Endothelial cell of umbilical vein (primary cell): ENCODE results near the gene SHROOM4.

ENCODE experiments used
- CTCF ChIP-seq, 2 donors: IDR thresholded peaks; 1 replicate in 1 of 2; 2 replicates in 1 of 2; pipeline ENCODE4 v1.5.1; 2011; ENCODE audit warnings: low read length in 2 of 2, mild to moderate bottlenecking in 2 of 2, moderate library complexity in 2 of 2, control low read depth in 1 of 2, inconsistent platforms in 1 of 2, low read depth in 1 of 2; ENCODE audit not compliant: insufficient read depth in 1 of 2; ENCODE audit errors: extremely low read depth in 1 of 2
- EZH2 ChIP-seq: IDR thresholded peaks from 2 replicates; pipeline ENCODE4 v1.6.1; 2012; ENCODE audit warnings: borderline replicate concordance, low read depth, mild to moderate bottlenecking, moderate library complexity, low read length, inconsistent platforms; ENCODE audit not compliant: severe bottlenecking
- MAX ChIP-seq: IDR thresholded peaks from 2 replicates; pipeline ENCODE4 v1.6.1; 2011; ENCODE audit not compliant: insufficient read depth, insufficient read length
- POLR2A ChIP-seq: IDR thresholded peaks from 2 replicates; pipeline ENCODE4 v1.6.1; 2012; ENCODE audit warnings: low read depth, mild to moderate bottlenecking, control low read depth, low read length
- POLR2AphosphoS5 ChIP-seq: IDR thresholded peaks from 2 replicates; pipeline ENCODE4 v1.6.1; 2012; ENCODE audit warnings: low read depth, mild to moderate bottlenecking, control low read depth, low read length, moderate library complexity; ENCODE audit not compliant: insufficient read depth

DNA sequence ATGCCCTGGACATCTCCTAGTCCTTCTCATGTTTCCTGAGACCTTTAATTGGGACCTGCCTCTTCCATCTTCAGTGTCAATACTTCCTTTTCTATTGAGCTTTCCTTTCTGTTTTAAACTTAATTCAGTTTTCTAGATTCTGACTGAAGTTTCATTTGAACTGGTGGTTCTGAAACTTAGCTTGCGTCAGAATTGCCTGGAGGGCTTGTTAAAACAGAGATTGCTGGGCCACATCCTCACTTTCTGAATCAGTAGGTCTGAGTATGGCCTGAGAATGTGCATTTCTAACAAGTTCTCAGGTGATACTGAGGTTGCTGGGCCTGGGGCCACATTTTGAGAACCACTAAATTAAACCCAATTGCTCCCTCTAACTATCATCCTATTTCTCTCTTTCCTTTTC lies 191.2 kb downstream of the SHROOM4 start:
- no peak for TF ChIP-seq EZH2
- no peak for TF ChIP-seq CTCF (IDR thresholded peaks at IDR 0.05; ENCODE audit: extremely low read depth in 1 of 2, insufficient read depth in 1 of 2, low read depth in 1 of 2, low read length in 2 of 2)
- no peak for TF ChIP-seq POLR2A
- no peak for TF ChIP-seq MAX
- no peak for TF ChIP-seq POLR2AphosphoS5
